Bronchial epithelial cell (primary cell): ENCODE results near the gene TRAF3IP1. TPM values are rescaled to one million over a fixed set of nuclear protein-coding genes. Genes with fewer than 3 reads are reported as not detected.

ENCODE experiments used
- DNase-seq: peaks from one replicate; pipeline ENCODE4 v3.0.0-alpha.2; 2010; ENCODE audit warnings: low read depth
- FAIRE-seq: peaks from 2 replicates; lab custom pipeline; 2011; peaks lifted over from hg19 to GRCh38; lab: Jason Lieb, UNC
- H3K27me3 ChIP-seq: 2 replicates; pipeline ENCODE4 v1.5.1; 2011; ENCODE audit warnings: low read length; ENCODE audit not compliant: control insufficient read depth, insufficient read depth
- H3K36me3 ChIP-seq: 2 replicates; pipeline ENCODE4 v1.5.1; 2011; ENCODE audit warnings: low read length; ENCODE audit not compliant: control insufficient read depth, insufficient read depth
- H3K4me3 ChIP-seq: 2 replicates; pipeline ENCODE4 v1.5.1; 2011; ENCODE audit warnings: mild to moderate bottlenecking, low read depth, low read length, control low read depth
- total RNA-seq: library from RNA; depleted of rRNA; stranded (reverse); fragments of >200 nt; gene quantifications from 2 replicates; pipeline ENCODE4 v1.2.1, GENCODE V29; 2014
- TF ChIP-seq, protein P1 (sequence below): IDR thresholded peaks from 2 replicates; pipeline ENCODE4 v1.5.1; 2011; ENCODE audit warnings: mild to moderate bottlenecking, moderate library complexity, low read length, control low read depth, inconsistent platforms; ENCODE audit not compliant: insufficient read depth, severe bottlenecking

TRAF3IP1 gene
- total RNA-seq, 1 donor from 2014 or later, result 9.2 TPM

DNA sequence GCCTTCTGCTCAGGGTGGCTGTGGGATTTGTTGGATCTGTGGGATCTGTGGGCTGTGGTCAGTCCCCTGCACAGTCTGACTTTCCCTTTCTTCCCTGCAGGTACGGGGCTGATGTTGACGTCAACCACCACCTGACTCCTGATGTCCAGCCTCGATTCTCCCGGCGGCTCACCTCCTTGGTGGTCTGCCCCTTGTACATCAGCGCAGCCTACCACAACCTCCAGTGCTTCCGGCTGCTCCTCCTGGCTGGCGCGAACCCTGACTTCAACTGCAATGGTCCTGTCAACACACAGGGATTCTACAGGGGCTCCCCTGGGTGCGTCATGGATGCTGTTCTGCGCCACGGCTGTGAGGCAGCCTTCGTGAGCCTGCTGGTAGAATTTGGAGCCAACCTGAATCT is 123.9 kb downstream of the TRAF3IP1 start:
- FAIRE-seq, result no peak

DNA sequence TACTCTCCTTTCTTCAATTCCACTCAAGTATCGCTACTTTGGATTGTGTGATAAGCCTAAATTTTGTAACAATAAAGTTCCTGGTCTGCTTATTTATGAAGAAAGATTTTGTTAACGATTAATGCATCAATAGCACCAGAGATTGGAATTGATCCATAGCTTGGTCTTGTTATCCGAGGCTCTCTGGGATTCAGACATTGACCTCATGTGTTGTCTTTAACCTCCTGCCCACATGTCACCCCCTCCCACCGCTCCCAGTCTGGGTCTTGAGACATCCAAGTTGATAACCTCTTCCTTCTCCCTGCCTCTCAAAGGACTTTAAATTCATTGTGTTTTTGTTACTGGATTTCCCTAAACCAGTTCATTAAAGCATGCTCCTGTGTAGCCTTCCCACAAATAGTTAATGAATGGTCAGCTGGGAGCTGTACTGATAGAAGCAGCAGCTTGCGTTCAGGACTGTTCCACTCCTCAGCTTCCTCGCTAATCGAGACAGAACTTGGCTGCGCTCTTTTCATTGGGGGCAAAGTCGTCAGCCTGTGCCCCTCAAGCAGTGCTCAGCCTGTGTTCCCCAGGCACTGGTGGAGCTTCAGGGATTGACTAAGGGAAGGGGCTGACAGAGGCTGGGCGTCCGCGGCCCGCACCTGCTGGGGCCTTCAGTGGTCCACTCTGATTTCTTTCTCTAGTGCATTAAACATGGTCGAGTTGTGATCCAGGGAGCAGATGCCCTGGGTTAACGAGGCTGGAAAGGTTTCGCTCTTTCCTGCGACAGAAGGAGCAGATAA is 125.3 kb downstream of the TRAF3IP1 start:
- Histone ChIP-seq H3K27me3 (no peaks in the 10 kb centered on the region), H3K36me3 (peaks cover 34% of the 10 kb centered on the region), H3K4me3 (no peak overlapping the region)
- no peak for FAIRE-seq
- TF ChIP-seq, protein P1, sequence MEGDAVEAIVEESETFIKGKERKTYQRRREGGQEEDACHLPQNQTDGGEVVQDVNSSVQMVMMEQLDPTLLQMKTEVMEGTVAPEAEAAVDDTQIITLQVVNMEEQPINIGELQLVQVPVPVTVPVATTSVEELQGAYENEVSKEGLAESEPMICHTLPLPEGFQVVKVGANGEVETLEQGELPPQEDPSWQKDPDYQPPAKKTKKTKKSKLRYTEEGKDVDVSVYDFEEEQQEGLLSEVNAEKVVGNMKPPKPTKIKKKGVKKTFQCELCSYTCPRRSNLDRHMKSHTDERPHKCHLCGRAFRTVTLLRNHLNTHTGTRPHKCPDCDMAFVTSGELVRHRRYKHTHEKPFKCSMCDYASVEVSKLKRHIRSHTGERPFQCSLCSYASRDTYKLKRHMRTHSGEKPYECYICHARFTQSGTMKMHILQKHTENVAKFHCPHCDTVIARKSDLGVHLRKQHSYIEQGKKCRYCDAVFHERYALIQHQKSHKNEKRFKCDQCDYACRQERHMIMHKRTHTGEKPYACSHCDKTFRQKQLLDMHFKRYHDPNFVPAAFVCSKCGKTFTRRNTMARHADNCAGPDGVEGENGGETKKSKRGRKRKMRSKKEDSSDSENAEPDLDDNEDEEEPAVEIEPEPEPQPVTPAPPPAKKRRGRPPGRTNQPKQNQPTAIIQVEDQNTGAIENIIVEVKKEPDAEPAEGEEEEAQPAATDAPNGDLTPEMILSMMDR, result no peak
- no peak for DNase-seq

More for the DNA sequence above, 123.9 kb downstream of the TRAF3IP1 start:
- Histone ChIP-seq H3K4me3 (no peak overlapping the region), H3K27me3 (no peaks in the 10 kb centered on the region), H3K36me3 (peaks cover 31% of the 10 kb centered on the region)
- no peak for DNase-seq
- TF ChIP-seq, protein P1, result no peak

DNA sequence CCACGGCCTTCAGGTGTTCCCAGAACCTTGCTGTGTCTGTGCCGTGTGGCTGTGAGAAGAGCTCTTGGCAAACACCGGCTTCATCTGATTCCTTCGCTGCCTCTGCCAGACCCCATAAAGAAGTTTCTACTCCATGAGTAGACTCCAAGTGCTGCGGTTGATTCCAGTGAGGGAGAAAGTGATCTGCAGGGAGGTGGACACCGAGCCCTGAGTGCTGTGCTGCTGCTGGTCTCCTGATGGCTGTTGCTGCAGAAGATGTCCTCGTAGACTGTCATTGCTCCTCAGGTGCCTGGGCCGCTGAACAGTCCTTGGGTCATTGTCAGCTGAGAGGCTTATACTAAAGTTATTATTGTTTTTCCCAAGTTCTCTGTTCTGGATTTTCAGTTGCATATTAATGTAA is 126.1 kb downstream of the TRAF3IP1 start:
- TF ChIP-seq, protein P1, result no peak
- H3K36me3 ChIP-seq, result peaks cover 35% of the 10 kb centered on the region

DNA sequence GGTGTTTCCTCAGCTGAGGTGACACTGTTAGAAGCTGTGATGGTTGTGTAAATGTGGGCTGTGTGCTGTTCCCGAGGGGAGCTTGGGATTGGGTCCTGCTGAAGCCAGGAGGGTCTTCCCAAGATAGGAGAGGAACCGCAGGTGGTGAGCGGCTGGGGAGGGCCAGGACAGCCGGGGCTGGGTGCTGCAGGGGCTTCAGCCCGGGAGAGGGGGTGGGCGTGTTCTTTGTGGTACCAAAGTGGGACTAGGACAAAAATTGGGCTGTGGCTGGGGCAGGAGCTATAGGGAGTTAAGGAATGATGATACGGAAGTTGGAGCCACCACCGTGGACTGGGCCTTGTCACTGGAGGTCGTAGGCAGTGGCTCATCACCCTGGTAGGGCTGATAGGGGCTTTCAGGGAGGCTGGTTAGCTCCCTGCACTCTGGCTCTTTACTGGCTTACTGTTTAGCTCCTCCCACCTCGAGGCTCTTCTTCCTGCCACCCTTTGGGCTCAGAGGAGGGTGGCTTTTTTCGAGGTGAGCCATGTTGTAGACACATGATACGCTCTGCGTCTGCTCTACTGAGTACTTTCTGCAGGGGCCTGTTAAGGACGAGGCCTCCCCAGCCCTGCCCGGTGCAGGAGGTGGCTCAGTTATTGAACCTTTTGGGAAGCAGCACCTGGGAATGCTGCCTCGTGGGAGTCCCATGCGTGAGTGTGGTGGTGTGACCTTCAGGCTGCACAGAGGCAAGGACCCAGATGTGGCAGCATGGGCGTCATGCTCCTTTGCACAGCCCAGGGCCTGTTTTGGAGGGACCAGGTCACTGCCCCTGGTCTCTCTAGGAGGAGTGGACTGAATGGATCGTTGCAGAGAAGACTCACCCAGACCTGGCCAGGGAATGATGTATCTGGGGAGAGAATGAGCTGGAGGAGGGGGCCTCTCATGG is 128.0 kb downstream of the TRAF3IP1 start:
- DNase-seq, result no peak

More for the DNA sequence above, 126.1 kb downstream of the TRAF3IP1 start:
- no peaks in the 10 kb centered on the region for H3K27me3 ChIP-seq
- no peak overlapping the region for H3K4me3 ChIP-seq
- DNase-seq (no peak), FAIRE-seq (peak; percentile 13)

DNA sequence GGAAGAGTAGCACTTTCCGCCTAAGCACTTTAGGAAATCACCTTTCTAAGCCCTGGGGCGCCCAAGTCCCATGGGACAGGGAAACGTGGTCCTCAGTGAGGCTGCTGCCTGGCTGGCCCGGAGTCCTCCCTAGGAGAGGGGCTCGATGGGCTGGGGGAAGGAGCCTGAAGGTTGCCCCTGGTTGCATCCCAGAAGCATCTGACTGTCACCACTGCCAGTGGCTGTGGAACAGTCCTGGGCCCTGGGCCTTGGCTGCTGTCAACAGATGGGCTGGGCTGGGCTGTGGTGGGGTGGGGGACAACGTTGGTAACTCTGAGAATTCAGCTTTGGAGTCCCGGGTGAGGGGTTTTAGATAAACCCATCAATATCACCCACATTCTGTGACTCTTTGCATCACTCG is 128.9 kb downstream of the TRAF3IP1 start:
- DNase-seq, result no peak
- TF ChIP-seq, protein P1, result no peak
- Histone ChIP-seq H3K36me3 (peaks cover 38% of the 10 kb centered on the region), H3K27me3 (no peaks in the 10 kb centered on the region), H3K4me3 (no peak overlapping the region)
- no peak for FAIRE-seq

More for the DNA sequence above, 128.0 kb downstream of the TRAF3IP1 start:
- Histone ChIP-seq H3K4me3 (no peak overlapping the region), H3K36me3 (peaks cover 40% of the 10 kb centered on the region), H3K27me3 (no peaks in the 10 kb centered on the region)
- FAIRE-seq, result no peak
- TF ChIP-seq, protein P1, result no peak
